HEK293 (cell line): ENCODE data around the gene SMIM33.

ENCODE experiments used
- CTCF ChIA-PET: fragments of 350-600 bp; formaldehyde crosslinking; extraction: SDS; loops from one replicate; lab custom pipeline; 2021; ENCODE audit warnings: antibody characterized with exemption; lab: Yijun Ruan, JAX
- POLR2A ChIA-PET: fragments of 300-600 bp; formaldehyde crosslinking; extraction: SDS; loops from one replicate; lab custom pipeline; 2020; ENCODE audit warnings: antibody characterized with exemption, inconsistent platforms; lab: Yijun Ruan, JAX
- H3K27ac ChIP-seq: fragments of 200-500 bp; sonication (Bioruptor generic); 2 replicates; pipeline ENCODE4 v1.5.1; 2014; ENCODE audit warnings: low read depth, low read length, control low read depth, inconsistent platforms; ENCODE audit errors: extremely low read depth
- H3K36me3 ChIP-seq, 2 experiments: fragments of 200-500 bp in 1 of 2; sonication (Bioruptor generic) in 1 of 2; 1 replicate in 1 of 2; 2 replicates in 1 of 2; pipeline ENCODE4 v1.5.1; 2014 to 2017; ENCODE audit warnings: inconsistent platforms in 2 of 2, low read length in 2 of 2; ENCODE audit not compliant: control insufficient read depth in 2 of 2, insufficient read depth in 1 of 2
- H3K4me1 ChIP-seq: fragments of 200-500 bp; sonication (Bioruptor generic); 2 replicates; pipeline ENCODE4 v1.5.1; 2014; ENCODE audit warnings: mild to moderate bottlenecking, low read length, inconsistent platforms; ENCODE audit not compliant: control insufficient read depth, insufficient read depth
- H3K4me3 ChIP-seq: 2 replicates; pipeline ENCODE4 v1.5.1; 2011; ENCODE audit warnings: low read depth, mild to moderate bottlenecking, control low read depth, low read length, moderate library complexity
- H3K9me3 ChIP-seq: fragments of 200-500 bp; sonication (Bioruptor generic); 2 replicates; pipeline ENCODE4 v1.5.1; 2014; ENCODE audit warnings: low read depth, low read length, inconsistent platforms; ENCODE audit not compliant: control insufficient read depth, insufficient read depth
- HOXC10 ChIP-seq: sonication (generic); formaldehyde crosslinking; IDR thresholded peaks from 2 replicates; pipeline ENCODE4 v1.8.1; 2023; ENCODE audit warnings: mild to moderate bottlenecking, missing genetic modification reagents
- OSR2 ChIP-seq: fragments of 450-650 bp; formaldehyde crosslinking; IDR thresholded peaks from 2 replicates; pipeline ENCODE4 v1.5.1; 2016; ENCODE audit warnings: missing biosample characterization, missing genetic modification characterization
- WT1 ChIP-seq: fragments of 450-650 bp; formaldehyde crosslinking; IDR thresholded peaks from 2 replicates; pipeline ENCODE4 v1.5.1; 2016; ENCODE audit warnings: missing biosample characterization, missing genetic modification characterization
- ZBTB1 ChIP-seq: fragments of 450-650 bp; formaldehyde crosslinking; IDR thresholded peaks from 2 replicates; pipeline ENCODE4 v1.5.1; 2016; ENCODE audit warnings: missing biosample characterization, missing genetic modification characterization
- ZFP69B ChIP-seq: fragments of 450-650 bp; formaldehyde crosslinking; IDR thresholded peaks from 2 replicates; pipeline ENCODE4 v1.5.1; 2016; ENCODE audit warnings: missing biosample characterization, missing genetic modification characterization
- ZNF112 ChIP-seq: fragments of 450-650 bp; formaldehyde crosslinking; IDR thresholded peaks from 2 replicates; pipeline ENCODE4 v1.5.0; 2017; ENCODE audit warnings: missing biosample characterization, missing genetic modification characterization
- ZNF114 ChIP-seq: fragments of 450-650 bp; formaldehyde crosslinking; IDR thresholded peaks from 2 replicates; pipeline ENCODE4 v1.5.0; 2017; ENCODE audit warnings: missing biosample characterization, missing genetic modification characterization
- ZNF121 ChIP-seq: fragments of 450-650 bp; formaldehyde crosslinking; IDR thresholded peaks from 2 replicates; pipeline ENCODE4 v1.5.1; 2016; ENCODE audit warnings: missing biosample characterization, missing genetic modification characterization
- ZNF140 ChIP-seq: fragments of 450-650 bp; formaldehyde crosslinking; IDR thresholded peaks from 2 replicates; pipeline ENCODE4 v1.5.1; 2016; ENCODE audit warnings: missing biosample characterization, missing genetic modification characterization
- ZNF174 ChIP-seq: fragments of 450-650 bp; formaldehyde crosslinking; IDR thresholded peaks from 2 replicates; pipeline ENCODE4 v1.5.0; 2017; ENCODE audit warnings: missing biosample characterization, mild to moderate bottlenecking, missing genetic modification characterization
- ZNF214 ChIP-seq: fragments of 450-650 bp; formaldehyde crosslinking; IDR thresholded peaks from 2 replicates; pipeline ENCODE4 v1.5.1; 2017; ENCODE audit warnings: missing biosample characterization, mild to moderate bottlenecking, missing genetic modification characterization, borderline replicate concordance
- ZNF223 ChIP-seq: fragments of 450-650 bp; formaldehyde crosslinking; IDR thresholded peaks from 2 replicates; pipeline ENCODE4 v1.5.1; 2016; ENCODE audit warnings: missing biosample characterization, missing genetic modification characterization
- ZNF549 ChIP-seq: fragments of 450-650 bp; IDR thresholded peaks from 2 replicates; pipeline ENCODE4 v1.5.1; 2018; ENCODE audit warnings: missing biosample characterization, missing genetic modification characterization, mild to moderate bottlenecking, inconsistent platforms, moderate library complexity
- ZNF560 ChIP-seq: fragments of 450-650 bp; formaldehyde crosslinking; IDR thresholded peaks from 2 replicates; pipeline ENCODE4 v1.5.1; 2017; ENCODE audit warnings: missing biosample characterization, missing genetic modification characterization, borderline replicate concordance
- ZNF585B ChIP-seq: fragments of 450-650 bp; formaldehyde crosslinking; IDR thresholded peaks from 2 replicates; pipeline ENCODE4 v1.5.1; 2016; ENCODE audit warnings: missing biosample characterization, missing genetic modification characterization
- ZNF664 ChIP-seq: fragments of 450-650 bp; formaldehyde crosslinking; IDR thresholded peaks from 2 replicates; pipeline ENCODE4 v1.5.1; 2016; ENCODE audit warnings: missing biosample characterization, missing genetic modification characterization
- ZNF670 ChIP-seq: fragments of 450-650 bp; formaldehyde crosslinking; IDR thresholded peaks from 2 replicates; pipeline ENCODE4 v1.5.1; 2016; ENCODE audit warnings: missing biosample characterization, missing genetic modification characterization, low read depth
- TF ChIP-seq, protein P1 (sequence below): fragments of 450-650 bp; formaldehyde crosslinking; IDR thresholded peaks from 2 replicates; pipeline ENCODE4 v1.5.1; 2016; ENCODE audit warnings: missing biosample characterization, missing genetic modification characterization
- TF ChIP-seq, protein P2 (sequence below): fragments of 450-650 bp; formaldehyde crosslinking; conservative IDR thresholded peaks from 2 replicates; pipeline ENCODE4 v1.5.1; 2016; ENCODE audit warnings: low read depth, missing biosample characterization, missing genetic modification characterization

The SMIM33 gene

DNA sequence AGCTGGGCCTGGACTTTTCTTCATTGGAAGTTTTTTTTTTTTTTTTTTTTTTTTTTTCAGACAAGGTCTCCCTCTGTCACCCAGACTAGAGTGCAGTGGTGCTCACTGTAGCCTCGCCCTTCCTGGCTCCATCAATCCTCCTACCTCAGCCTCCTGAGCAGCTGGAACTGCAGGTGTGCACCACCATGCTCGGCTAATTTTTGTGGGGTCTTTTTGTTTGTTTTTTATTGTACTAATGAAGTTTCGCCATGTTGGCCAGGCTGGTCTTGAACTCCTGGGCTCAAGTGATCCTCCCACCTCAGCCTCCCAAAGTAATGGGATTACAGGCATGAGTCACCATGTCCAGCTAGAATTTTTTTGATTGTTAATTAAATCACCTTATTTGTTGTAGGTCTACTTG is 35.1 kb upstream of the SMIM33 start:
- peaks cover 36 to 47% of the 10 kb centered on the region in 2 experiments for H3K36me3 ChIP-seq
- no peak overlapping the region for H3K27ac ChIP-seq
- H3K4me1 ChIP-seq, result peaks cover 9% of the 10 kb centered on the region
- peak; percentile 38; the same call in 1 of the 2 replicates for TF ChIP-seq WT1 (tag by site-specific recombination)
- TF ChIP-seq ZNF664, result peak; percentile 87
- TF ChIP-seq ZNF560 (tag by site-specific recombination), result no peak
- TF ChIP-seq ZFP69B, result no peak
- no peak for TF ChIP-seq HOXC10 (CRISPR knock-in tag)
- TF ChIP-seq ZNF112, result no peak
- TF ChIP-seq, all 188 proteins: peak for 2
- H3K4me3 ChIP-seq, result no peak overlapping the region
- H3K9me3 ChIP-seq, result no peaks in the 10 kb centered on the region
- ChIA-PET POLR2A (interaction anchor here (0.7 kb wide), 2 partner anchors 79 to 310 kb away, joined by 3 to 6 read pairs; no protein-coding TSS in a partner anchor), CTCF (interaction anchor here (0.6 to 2.7 kb wide), 4 partner anchors 12 to 276 kb away, joined by 3 to 29 read pairs (median 4); no protein-coding TSS in a partner anchor)

DNA sequence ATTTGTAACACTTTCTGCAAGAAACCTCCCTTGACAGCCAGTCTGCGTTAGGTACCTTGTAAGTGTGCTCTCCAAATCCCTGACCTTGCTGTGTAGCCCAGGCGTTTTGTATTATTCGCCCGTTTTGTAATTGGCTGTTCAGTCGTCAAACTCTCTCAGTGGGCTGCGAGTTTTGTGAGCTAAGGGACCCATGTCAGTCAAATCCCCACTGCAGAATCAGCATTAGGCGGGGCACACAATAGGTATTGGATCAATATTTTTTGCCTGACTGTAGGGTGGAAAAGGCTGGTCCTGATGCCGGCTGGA is 32.1 kb upstream of the SMIM33 start:
- Histone ChIP-seq H3K4me1 (peaks cover 9% of the 10 kb centered on the region), H3K36me3 (peaks cover 27 to 30% of the 10 kb centered on the region in 2 experiments), H3K4me3 (peak overlapping the region; percentile 80), H3K27ac (0 out of 2 replicates have a peak overlapping the region, but pooled peaks have one; percentile 42), H3K9me3 (no peaks in the 10 kb centered on the region)
- POLR2A ChIA-PET, result interaction anchor here (0.5 to 1.9 kb wide), 21 partner anchors 8 to 211 kb away, joined by 3 to 21 read pairs (median 5); partner anchors contain the start of genes SMIM33, SPATA24, STING1 and UBE2D2
- no peak for TF ChIP-seq ZNF174 (tag by site-specific recombination)
- no peak for TF ChIP-seq ZNF214 (tag by site-specific recombination)
- no peak for TF ChIP-seq ZNF670
- TF ChIP-seq ZNF140 (tag by site-specific recombination), result no peak
- TF ChIP-seq, protein P1, sequence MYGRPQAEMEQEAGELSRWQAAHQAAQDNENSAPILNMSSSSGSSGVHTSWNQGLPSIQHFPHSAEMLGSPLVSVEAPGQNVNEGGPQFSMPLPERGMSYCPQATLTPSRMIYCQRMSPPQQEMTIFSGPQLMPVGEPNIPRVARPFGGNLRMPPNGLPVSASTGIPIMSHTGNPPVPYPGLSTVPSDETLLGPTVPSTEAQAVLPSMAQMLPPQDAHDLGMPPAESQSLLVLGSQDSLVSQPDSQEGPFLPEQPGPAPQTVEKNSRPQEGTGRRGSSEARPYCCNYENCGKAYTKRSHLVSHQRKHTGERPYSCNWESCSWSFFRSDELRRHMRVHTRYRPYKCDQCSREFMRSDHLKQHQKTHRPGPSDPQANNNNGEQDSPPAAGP (tag by site-specific recombination), result no peak
- TF ChIP-seq ZNF121 (tag by site-specific recombination), result no peak
- TF ChIP-seq, protein P2, sequence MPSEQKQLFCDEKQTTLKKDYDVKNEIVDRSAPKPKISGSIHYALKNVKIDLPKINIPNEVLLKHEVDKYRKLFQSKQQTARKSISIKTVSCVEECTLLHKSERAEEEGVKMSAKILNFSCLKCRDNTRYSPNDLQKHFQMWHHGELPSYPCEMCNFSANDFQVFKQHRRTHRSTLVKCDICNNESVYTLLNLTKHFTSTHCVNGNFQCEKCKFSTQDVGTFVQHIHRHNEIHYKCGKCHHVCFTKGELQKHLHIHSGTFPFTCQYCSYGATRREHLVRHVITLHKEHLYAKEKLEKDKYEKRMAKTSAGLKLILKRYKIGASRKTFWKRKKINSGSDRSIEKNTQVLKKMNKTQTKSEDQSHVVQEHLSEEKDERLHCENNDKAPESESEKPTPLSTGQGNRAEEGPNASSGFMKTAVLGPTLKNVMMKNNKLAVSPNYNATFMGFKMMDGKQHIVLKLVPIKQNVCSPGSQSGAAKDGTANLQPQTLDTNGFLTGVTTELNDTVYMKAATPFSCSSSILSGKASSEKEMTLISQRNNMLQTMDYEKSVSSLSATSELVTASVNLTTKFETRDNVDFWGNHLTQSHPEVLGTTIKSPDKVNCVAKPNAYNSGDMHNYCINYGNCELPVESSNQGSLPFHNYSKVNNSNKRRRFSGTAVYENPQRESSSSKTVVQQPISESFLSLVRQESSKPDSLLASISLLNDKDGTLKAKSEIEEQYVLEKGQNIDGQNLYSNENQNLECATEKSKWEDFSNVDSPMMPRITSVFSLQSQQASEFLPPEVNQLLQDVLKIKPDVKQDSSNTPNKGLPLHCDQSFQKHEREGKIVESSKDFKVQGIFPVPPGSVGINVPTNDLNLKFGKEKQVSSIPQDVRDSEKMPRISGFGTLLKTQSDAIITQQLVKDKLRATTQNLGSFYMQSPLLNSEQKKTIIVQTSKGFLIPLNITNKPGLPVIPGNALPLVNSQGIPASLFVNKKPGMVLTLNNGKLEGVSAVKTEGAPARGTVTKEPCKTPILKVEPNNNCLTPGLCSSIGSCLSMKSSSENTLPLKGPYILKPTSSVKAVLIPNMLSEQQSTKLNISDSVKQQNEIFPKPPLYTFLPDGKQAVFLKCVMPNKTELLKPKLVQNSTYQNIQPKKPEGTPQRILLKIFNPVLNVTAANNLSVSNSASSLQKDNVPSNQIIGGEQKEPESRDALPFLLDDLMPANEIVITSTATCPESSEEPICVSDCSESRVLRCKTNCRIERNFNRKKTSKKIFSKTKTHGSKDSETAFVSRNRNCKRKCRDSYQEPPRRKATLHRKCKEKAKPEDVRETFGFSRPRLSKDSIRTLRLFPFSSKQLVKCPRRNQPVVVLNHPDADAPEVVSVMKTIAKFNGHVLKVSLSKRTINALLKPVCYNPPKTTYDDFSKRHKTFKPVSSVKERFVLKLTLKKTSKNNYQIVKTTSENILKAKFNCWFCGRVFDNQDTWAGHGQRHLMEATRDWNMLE (tag by site-specific recombination), result no peak
- no peak for TF ChIP-seq ZNF112
- TF ChIP-seq OSR2 (tag by site-specific recombination), result no peak
- no peak for TF ChIP-seq ZNF114 (tag by site-specific recombination)
- no peak for TF ChIP-seq ZNF549 (tag by site-specific recombination)
- TF ChIP-seq ZNF585B (tag by site-specific recombination), result no peak
- no peak for TF ChIP-seq ZBTB1 (tag by site-specific recombination)
- TF ChIP-seq ZNF223 (tag by site-specific recombination), result no peak
- CTCF ChIA-PET, result interaction anchor here (0.6 to 4.2 kb wide), 3 partner anchors 9 to 75 kb away, joined by 3 to 28 read pairs (median 9); no protein-coding TSS in a partner anchor
